Nephron (organoid): ENCODE results near the gene AKR1C3.
A peak's percentile ranks its signal among the peaks of the same experiment; 100 is the strongest.

Experiments
- H3K27ac Mint-ChIP-seq, 3 experiments: 2 replicates each; pipeline ENCODE4 v1.8.0; 2020; ENCODE audit warnings: mixed read lengths in 3 of 3, mild to moderate bottlenecking in 2 of 3, moderate library complexity in 1 of 3
- H3K27me3 Mint-ChIP-seq: 2 replicates; pipeline ENCODE4 v1.8.0; 2021; ENCODE audit warnings: low read depth, mild to moderate bottlenecking, moderate library complexity, mixed read lengths
- H3K36me3 Mint-ChIP-seq: 2 replicates; pipeline ENCODE4 v1.8.0; 2020; ENCODE audit warnings: low read depth, mixed read lengths
- H3K4me1 Mint-ChIP-seq: 2 replicates; pipeline ENCODE4 v1.8.0; 2020; ENCODE audit warnings: mixed read lengths
- H3K4me3 Mint-ChIP-seq, 3 experiments: 2 replicates each; pipeline ENCODE4 v1.8.0; 2020; ENCODE audit warnings: mild to moderate bottlenecking in 3 of 3, mixed read lengths in 3 of 3, moderate library complexity in 2 of 3
- H3K9me3 Mint-ChIP-seq: 2 replicates; pipeline ENCODE4 v1.8.0; 2020; ENCODE audit warnings: mixed read lengths
- CTCF ChIP-seq, 3 experiments: fragments of 200-600 bp; sonication (generic); IDR thresholded peaks; one replicate each; pipeline ENCODE4 v1.5.0; 2021; ENCODE audit warnings: antibody characterized with exemption in 3 of 3; ENCODE audit not compliant: unreplicated experiment in 3 of 3

The AKR1C3 gene

GRCh38 chr10:5064656-5065055, 29.6 kb upstream of the AKR1C3 start:
- Mint-ChIP-seq H3K4me3 (no peak overlapping the region), H3K36me3 (no peaks in the 10 kb centered on the region), H3K4me1 (no peaks in the 10 kb centered on the region), H3K9me3 (peaks cover 9% of the 10 kb centered on the region), H3K27me3 (no peaks in the 10 kb centered on the region), H3K27ac (no peak overlapping the region)
- no peak for TF ChIP-seq CTCF (IDR thresholded peaks at IDR 0.05; ENCODE audit: unreplicated experiment in 3 of 3)

- Mint-ChIP-seq H3K4me1 (peaks cover 19% of the 10 kb centered on the region), H3K9me3 (peaks cover 15% of the 10 kb centered on the region), H3K4me3 (no peak overlapping the region), H3K27me3 (no peaks in the 10 kb centered on the region), H3K36me3 (no peaks in the 10 kb centered on the region), H3K27ac (no peak overlapping the region)
- TF ChIP-seq CTCF (IDR thresholded peaks at IDR 0.05; ENCODE audit: unreplicated experiment in 3 of 3): no peak
Observed at GRCh38 chr10:5068274-5068984, 25.8 kb upstream of the AKR1C3 start.

- Mint-ChIP-seq H3K36me3 (no peaks in the 10 kb centered on the region), H3K27ac (peak overlapping the region; percentile 63 to 89 (median 75)), H3K27me3 (no peaks in the 10 kb centered on the region), H3K4me3 (peak overlapping the region in 1 of 3 experiments; percentile 32), H3K4me1 (peaks cover 26% of the 10 kb centered on the region), H3K9me3 (peaks cover 18% of the 10 kb centered on the region)
- no peak for TF ChIP-seq CTCF (IDR thresholded peaks at IDR 0.05; ENCODE audit: unreplicated experiment in 3 of 3)
Observed at GRCh38 chr10:5070648-5071410, 23.4 kb upstream of the AKR1C3 start.

- TF ChIP-seq CTCF (IDR thresholded peaks at IDR 0.05; ENCODE audit: unreplicated experiment in 3 of 3): no peak
- Mint-ChIP-seq H3K4me3 (peak overlapping the region in 1 of 3 experiments; percentile 0), H3K36me3 (no peaks in the 10 kb centered on the region), H3K4me1 (peaks cover 30% of the 10 kb centered on the region), H3K9me3 (peaks cover 21% of the 10 kb centered on the region), H3K27me3 (no peaks in the 10 kb centered on the region), H3K27ac (peak overlapping the region; percentile 63 to 89 (median 75))
Observed at GRCh38 chr10:5071411-5072198, 22.6 kb upstream of the AKR1C3 start.

- Mint-ChIP-seq H3K4me1 (peaks cover 31% of the 10 kb centered on the region), H3K4me3 (peak overlapping the region in 1 of 3 experiments; percentile 6), H3K27ac (peak overlapping the region; percentile 8 to 55 (median 37)), H3K9me3 (peaks cover 18% of the 10 kb centered on the region), H3K36me3 (no peaks in the 10 kb centered on the region), H3K27me3 (no peaks in the 10 kb centered on the region)
- no peak for TF ChIP-seq CTCF (IDR thresholded peaks at IDR 0.05; ENCODE audit: unreplicated experiment in 3 of 3)
Observed at GRCh38 chr10:5073659-5074058, 20.6 kb upstream of the AKR1C3 start.
